AG04449 (cell line): ENCODE results near the gene UTS2R.

Source experiments
- CTCF ChIA-PET: fragments of 350-600 bp; formaldehyde crosslinking; extraction: SDS; loops from one replicate; lab custom pipeline; 2021; ENCODE audit warnings: antibody characterized with exemption; lab: Yijun Ruan, JAX
- POLR2A ChIA-PET: fragments of 400-600, 350-600 bp; formaldehyde crosslinking; extraction: SDS; loops from one replicate; lab custom pipeline; 2020; ENCODE audit warnings: antibody characterized with exemption, inconsistent platforms; lab: Yijun Ruan, JAX
- DNase-seq: peaks from one replicate; pipeline ENCODE4 v3.0.0-alpha.2; 2010; ENCODE audit warnings: low read depth, low spot score
- H3K4me3 ChIP-seq: 2 replicates; pipeline ENCODE4 v1.5.1; 2011; ENCODE audit warnings: low read depth, mild to moderate bottlenecking, control low read depth, low read length
- TF ChIP-seq, protein P1 (sequence below): IDR thresholded peaks from one replicate; pipeline ENCODE4 v1.5.1; 2011; ENCODE audit warnings: mild to moderate bottlenecking, moderate library complexity, low read length, control low read depth, inconsistent platforms; ENCODE audit not compliant: insufficient read depth; ENCODE audit errors: missing control alignments

Gene UTS2R

DNA sequence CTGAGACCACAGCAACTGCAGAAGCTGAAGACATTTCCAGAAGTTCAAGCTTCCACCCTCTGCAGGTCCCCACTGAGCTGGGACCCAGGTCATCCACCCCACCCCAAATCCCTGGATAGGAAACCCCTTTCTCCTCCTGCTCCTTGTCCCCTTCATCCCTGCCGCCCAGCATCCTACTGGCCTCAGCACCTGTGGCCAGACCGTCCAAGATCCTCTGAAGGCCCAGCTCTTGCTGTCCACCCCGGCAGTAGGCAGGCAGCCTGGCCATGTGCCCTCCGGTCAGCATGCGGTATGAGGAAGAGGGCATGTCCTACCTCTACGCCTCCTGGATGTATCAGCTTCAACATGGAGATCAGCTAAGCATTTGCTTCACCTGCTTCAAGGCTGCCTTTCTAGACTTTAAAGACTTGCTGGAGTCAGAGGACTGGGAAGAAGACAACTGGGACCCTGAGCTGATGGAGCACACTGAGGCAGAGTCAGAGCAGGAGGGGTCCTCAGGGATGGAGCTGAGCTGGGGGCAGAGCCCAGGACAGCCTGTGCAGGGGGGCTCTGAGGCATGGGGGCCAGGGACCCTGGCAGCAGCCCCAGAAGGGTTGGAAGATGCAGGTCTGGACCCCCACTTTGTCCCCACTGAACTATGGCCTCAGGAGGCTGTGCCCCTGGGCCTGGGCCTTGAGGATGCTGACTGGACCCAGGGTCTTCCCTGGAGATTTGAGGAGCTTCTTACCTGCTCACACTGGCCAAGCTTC is 9.5 kb upstream of the UTS2R start:
- no peak overlapping the region for H3K4me3 ChIP-seq
- no peak for DNase-seq
- ChIA-PET POLR2A (no interaction called here), CTCF (interaction anchor here (1.2 to 3.4 kb wide), 2 partner anchors 11 to 54 kb away, joined by 4 to 41 read pairs; no protein-coding TSS in a partner anchor)
- TF ChIP-seq, protein P1, sequence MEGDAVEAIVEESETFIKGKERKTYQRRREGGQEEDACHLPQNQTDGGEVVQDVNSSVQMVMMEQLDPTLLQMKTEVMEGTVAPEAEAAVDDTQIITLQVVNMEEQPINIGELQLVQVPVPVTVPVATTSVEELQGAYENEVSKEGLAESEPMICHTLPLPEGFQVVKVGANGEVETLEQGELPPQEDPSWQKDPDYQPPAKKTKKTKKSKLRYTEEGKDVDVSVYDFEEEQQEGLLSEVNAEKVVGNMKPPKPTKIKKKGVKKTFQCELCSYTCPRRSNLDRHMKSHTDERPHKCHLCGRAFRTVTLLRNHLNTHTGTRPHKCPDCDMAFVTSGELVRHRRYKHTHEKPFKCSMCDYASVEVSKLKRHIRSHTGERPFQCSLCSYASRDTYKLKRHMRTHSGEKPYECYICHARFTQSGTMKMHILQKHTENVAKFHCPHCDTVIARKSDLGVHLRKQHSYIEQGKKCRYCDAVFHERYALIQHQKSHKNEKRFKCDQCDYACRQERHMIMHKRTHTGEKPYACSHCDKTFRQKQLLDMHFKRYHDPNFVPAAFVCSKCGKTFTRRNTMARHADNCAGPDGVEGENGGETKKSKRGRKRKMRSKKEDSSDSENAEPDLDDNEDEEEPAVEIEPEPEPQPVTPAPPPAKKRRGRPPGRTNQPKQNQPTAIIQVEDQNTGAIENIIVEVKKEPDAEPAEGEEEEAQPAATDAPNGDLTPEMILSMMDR: no peak

DNA sequence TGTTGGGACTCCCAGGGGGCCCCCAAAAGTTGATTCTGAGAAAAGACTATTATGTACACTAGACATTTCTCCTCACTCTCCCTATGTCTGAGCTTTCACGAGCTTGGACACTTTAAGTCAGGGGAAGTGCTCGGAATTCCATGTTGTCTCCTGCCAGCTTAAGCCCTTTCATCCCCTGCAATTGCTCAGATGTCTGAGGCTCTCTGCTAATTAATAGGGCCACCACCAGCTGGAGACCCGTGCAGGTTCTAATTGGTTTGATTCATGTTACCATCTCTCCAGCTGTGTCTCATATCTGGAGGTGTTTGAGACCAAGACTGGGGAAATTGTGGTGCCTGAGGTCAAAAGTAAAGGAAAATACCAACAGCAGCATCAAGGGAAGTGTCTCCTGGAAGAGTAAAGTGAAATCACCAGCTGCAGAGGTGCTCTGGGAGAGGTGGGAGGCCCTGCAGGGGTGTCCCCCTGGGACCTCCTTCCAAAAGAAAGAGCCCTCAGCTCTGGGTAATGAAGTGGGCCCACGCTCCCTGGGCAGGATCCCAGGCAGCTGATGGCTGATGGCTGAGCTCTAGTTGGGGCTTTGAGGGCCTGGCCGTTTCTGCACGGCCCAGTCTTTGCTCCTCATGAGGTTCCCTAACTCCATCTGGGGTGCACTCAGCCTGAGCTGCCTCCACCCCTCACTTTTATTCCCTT is 5.8 kb upstream of the UTS2R start:
- H3K4me3 ChIP-seq: no peak overlapping the region
- no peak for DNase-seq
- ChIA-PET CTCF (interaction anchor here (1.4 to 2.3 kb wide), 5 partner anchors 9 to 59 kb away, joined by 3 to 18 read pairs (median 5); no protein-coding TSS in a partner anchor), POLR2A (no interaction called here)
- TF ChIP-seq, protein P1: no peak

GRCh38 chr17:82366749-82367148 is 4.8 kb upstream of the UTS2R start:
- no peak overlapping the region for H3K4me3 ChIP-seq
- ChIA-PET POLR2A (interaction anchor here (0.7 kb wide), 1 partner anchor 116 kb away, joined by 6 read pairs; no protein-coding TSS in a partner anchor), CTCF (interaction anchor here (0.9 to 2.2 kb wide), 7 partner anchors 9 to 58 kb away, joined by 3 to 18 read pairs (median 5); no protein-coding TSS in a partner anchor)
- DNase-seq: no peak
- TF ChIP-seq, protein P1: no peak

- POLR2A ChIA-PET: no interaction called here
- no peak overlapping the region for H3K4me3 ChIP-seq
- DNase-seq: no peak
- CTCF ChIA-PET: interaction anchor here (1.3 to 1.8 kb wide), 2 partner anchors 10 to 16 kb away, joined by 3 to 7 read pairs; no protein-coding TSS in a partner anchor
- TF ChIP-seq, protein P1: no peak
Observed at GRCh38 chr17:82367724-82368524, 3.6 kb upstream of the UTS2R start.

GRCh38 chr17:82369211-82369610 is 2.4 kb upstream of the UTS2R start:
- TF ChIP-seq, protein P1: no peak
- POLR2A ChIA-PET: no interaction called here
- H3K4me3 ChIP-seq: no peak overlapping the region
- CTCF ChIA-PET: interaction anchor here (2.6 kb wide), 1 partner anchor 19 kb away, joined by 18 read pairs; no protein-coding TSS in a partner anchor
- no peak for DNase-seq
